Liver (tissue), 3 donors: ENCODE results near the gene RXRG.

ENCODE experiments used
- EGR1 ChIP-seq, 2 donors: IDR thresholded peaks; 2 replicates each; pipeline ENCODE4 v1.6.1; 2016 to 2018; ENCODE audit warnings: antibody characterized with exemption in 2 of 2, low read depth in 2 of 2
- FOXA1 ChIP-seq: IDR thresholded peaks from 2 replicates; pipeline ENCODE4 v1.6.1; 2016; ENCODE audit warnings: antibody characterized with exemption
- RAD21 ChIP-seq, 2 donors: IDR thresholded peaks; 2 replicates each; pipeline ENCODE4 v1.6.1; 2016; ENCODE audit warnings: antibody characterized with exemption in 2 of 2, mild to moderate bottlenecking in 2 of 2
- SP1 ChIP-seq: IDR thresholded peaks from 2 replicates; pipeline ENCODE4 v1.6.1; 2018; ENCODE audit warnings: antibody characterized with exemption, mild to moderate bottlenecking
- TAF1 ChIP-seq: conservative IDR thresholded peaks from 2 replicates; pipeline ENCODE4 v1.6.1; 2016; ENCODE audit warnings: antibody characterized with exemption, mild to moderate bottlenecking
- TF ChIP-seq, protein P1 (sequence below): fragments of 150-350 bp; IDR thresholded peaks from 2 replicates; pipeline ENCODE4 v1.5.1; 2017; ENCODE audit warnings: improper control_type of control experiment, low read depth, low read length; ENCODE audit not compliant: missing input control
- TF ChIP-seq, protein P2 (sequence below): IDR thresholded peaks from 2 replicates; pipeline ENCODE4 v1.6.1; 2016; ENCODE audit warnings: antibody characterized with exemption
- TF ChIP-seq, protein P3 (sequence below): IDR thresholded peaks from 2 replicates; pipeline ENCODE4 v1.6.1; 2016; ENCODE audit warnings: antibody characterized with exemption, mild to moderate bottlenecking
- donor health status: healthy.
- donor health status: healthy.

DNA sequence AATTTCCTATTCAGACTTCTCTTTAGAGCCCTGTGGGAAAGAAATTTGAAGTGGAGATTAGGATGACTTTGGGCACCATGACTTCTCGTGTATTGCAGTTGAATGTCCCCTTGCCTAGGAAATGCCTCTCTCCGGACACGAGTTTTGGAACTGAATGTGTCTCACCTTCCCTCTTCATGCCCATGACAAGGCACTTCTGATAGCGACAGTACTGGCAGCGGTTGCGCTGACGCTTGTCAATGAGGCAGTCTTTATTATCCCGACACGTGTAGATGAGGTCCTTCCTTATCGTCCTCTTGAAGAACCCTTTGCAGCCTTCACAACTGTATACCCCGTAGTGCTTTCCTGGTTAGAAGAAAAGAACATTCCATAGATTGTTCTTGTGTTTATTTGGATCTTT is 28.1 kb downstream of the RXRG start:
- no peak for TF ChIP-seq TAF1
- TF ChIP-seq, protein P1, sequence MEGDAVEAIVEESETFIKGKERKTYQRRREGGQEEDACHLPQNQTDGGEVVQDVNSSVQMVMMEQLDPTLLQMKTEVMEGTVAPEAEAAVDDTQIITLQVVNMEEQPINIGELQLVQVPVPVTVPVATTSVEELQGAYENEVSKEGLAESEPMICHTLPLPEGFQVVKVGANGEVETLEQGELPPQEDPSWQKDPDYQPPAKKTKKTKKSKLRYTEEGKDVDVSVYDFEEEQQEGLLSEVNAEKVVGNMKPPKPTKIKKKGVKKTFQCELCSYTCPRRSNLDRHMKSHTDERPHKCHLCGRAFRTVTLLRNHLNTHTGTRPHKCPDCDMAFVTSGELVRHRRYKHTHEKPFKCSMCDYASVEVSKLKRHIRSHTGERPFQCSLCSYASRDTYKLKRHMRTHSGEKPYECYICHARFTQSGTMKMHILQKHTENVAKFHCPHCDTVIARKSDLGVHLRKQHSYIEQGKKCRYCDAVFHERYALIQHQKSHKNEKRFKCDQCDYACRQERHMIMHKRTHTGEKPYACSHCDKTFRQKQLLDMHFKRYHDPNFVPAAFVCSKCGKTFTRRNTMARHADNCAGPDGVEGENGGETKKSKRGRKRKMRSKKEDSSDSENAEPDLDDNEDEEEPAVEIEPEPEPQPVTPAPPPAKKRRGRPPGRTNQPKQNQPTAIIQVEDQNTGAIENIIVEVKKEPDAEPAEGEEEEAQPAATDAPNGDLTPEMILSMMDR, result no peak
- TF ChIP-seq, protein P2, sequence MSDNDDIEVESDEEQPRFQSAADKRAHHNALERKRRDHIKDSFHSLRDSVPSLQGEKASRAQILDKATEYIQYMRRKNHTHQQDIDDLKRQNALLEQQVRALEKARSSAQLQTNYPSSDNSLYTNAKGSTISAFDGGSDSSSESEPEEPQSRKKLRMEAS, result no peak
- TF ChIP-seq FOXA1, result no peak
- no peak for TF ChIP-seq SP1
- TF ChIP-seq, protein P3, sequence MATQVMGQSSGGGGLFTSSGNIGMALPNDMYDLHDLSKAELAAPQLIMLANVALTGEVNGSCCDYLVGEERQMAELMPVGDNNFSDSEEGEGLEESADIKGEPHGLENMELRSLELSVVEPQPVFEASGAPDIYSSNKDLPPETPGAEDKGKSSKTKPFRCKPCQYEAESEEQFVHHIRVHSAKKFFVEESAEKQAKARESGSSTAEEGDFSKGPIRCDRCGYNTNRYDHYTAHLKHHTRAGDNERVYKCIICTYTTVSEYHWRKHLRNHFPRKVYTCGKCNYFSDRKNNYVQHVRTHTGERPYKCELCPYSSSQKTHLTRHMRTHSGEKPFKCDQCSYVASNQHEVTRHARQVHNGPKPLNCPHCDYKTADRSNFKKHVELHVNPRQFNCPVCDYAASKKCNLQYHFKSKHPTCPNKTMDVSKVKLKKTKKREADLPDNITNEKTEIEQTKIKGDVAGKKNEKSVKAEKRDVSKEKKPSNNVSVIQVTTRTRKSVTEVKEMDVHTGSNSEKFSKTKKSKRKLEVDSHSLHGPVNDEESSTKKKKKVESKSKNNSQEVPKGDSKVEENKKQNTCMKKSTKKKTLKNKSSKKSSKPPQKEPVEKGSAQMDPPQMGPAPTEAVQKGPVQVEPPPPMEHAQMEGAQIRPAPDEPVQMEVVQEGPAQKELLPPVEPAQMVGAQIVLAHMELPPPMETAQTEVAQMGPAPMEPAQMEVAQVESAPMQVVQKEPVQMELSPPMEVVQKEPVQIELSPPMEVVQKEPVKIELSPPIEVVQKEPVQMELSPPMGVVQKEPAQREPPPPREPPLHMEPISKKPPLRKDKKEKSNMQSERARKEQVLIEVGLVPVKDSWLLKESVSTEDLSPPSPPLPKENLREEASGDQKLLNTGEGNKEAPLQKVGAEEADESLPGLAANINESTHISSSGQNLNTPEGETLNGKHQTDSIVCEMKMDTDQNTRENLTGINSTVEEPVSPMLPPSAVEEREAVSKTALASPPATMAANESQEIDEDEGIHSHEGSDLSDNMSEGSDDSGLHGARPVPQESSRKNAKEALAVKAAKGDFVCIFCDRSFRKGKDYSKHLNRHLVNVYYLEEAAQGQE, result no peak
- no peak for TF ChIP-seq RAD21 (IDR thresholded peaks at IDR 0.05)
- no peak for TF ChIP-seq EGR1 (IDR thresholded peaks at IDR 0.05; ENCODE audit: low read depth in 2 of 2)
